Measurements from ENCODE around the gene MEA1. TPM values are rescaled to one million over a fixed set of nuclear protein-coding genes. Genes with fewer than 3 reads are reported as not detected.
A peak's percentile ranks its signal among the peaks of the same experiment; 100 is the strongest.
"Not testable (repeated sequence)": the region's sequence is repeated elsewhere in the genome, so short reads cannot be mapped to it uniquely, and the experiment has no call there.

The MEA1 gene
- 91.0 and 91.3 TPM in 2 replicates for total RNA-seq (2014; rRNA removed; shearing (Covaris generic))

DNA sequence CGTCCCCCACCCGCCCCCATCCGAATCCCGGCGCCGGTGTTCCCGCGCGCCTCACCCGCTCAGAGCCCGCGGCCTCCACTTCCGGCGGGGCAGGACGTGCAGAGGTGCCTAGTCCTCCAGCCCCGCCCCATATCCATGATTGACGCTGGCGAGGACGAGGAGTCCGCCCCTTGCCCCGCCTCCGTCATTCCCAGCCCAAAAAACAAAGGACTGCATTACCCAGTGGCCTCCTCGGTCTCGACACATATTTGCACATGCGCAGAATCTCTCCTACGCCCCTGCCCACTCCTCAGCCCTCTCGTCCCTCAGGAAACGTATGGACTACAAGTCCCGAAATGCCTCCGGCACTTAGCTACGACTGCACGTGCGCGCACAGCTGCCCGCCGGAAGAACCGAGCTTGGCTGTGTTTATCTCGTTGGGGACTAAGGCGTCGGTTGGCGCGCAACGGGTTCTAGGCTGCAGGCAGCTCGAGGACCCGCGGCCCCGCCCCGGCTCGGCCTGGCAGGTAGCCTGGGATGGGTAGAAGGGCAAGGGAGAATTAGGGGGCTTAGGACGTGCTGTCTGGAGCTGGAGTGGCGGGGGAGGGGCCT is at the start of gene MEA1, which contains the start of gene KLHDC3:
TSS of gene MEA1 (minus strand) at position 104 of the 591 bp plus-strand sequence. CDS start 133 bp downstream, outside the sequence.
TSS of gene KLHDC3 (plus strand) at position 407 of the 591 bp plus-strand sequence. CDS start 2,944 bp downstream, outside the sequence.
- peak; percentile 98 for DNase-seq (ENCODE audit: low spot score)

- no peak for DNase-seq (ENCODE audit: low spot score)
Measured at GRCh38 chr6:43062818-43063217, 49.1 kb upstream of the MEA1 start.

DNA sequence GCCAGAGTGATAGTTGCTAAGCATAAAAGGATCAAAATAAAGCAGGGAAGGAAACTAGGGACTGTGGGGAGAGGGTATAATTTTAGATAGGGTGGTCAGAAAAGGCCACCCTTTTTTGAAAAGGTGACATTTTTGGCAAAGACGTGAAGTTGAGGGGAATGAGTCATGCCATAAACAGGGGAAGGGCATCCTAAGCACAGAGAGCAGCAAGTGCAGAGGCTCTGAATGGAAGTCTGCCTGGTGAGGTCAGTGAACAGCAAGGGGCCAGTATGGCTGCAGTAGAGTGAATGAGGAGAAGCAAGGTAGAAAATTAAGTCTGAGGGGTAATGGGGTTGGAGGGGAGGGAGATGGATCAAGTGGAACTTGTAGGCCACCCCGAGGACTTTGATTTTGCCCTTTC is 48.1 kb upstream of the MEA1 start:
- DNase-seq (ENCODE audit: low spot score), result no peak

- no peak for DNase-seq (ENCODE audit: low spot score)
Measured at GRCh38 chr6:43060755-43061633, 47.2 kb upstream of the MEA1 start.

- peak; percentile 79 for DNase-seq (ENCODE audit: low spot score)
Measured at GRCh38 chr6:43060034-43060754, 46.4 kb upstream of the MEA1 start.

DNA sequence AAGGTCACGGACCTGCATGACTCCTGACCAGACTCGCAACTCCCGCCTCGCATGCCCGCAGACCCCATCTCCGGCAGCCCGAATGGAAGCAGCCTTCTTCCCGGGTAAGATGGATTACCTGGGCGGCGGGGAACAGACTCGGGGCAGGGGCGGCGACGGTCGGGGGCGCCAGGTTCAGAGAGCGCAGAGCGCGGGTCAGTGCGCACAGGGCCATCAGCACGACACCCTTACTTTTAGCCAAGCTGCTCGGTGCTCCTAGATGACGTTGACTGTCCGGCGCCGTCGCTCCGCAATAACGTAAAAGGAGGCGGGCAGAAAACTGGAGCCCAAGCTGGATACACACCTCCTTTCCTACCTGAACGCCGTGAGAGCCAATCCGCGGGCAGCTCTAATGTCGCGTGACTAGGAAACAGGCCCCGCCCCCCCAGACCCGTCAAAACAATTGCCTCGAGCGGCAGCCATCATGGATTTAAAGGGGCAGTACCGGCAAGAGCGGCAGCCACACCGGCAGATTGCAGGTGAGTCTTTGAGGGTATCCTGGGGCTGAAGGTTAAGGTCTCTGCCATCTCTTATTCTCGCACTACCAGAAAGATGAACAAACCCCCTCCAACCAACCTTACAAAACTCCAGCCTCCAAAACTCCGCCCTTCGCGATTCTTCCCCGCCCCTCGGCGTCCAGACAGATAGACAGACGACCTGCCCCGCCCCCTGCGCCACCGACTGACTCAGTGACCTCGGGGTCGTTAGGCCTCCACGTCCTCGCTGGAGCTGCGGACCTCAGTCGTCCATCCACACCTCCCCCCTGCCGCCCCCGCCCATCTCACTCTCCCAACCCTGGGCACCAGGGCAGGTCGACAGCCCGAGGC is 45.7 kb upstream of the MEA1 start, which contains the start of the genes KLC4 and MRPL2:
TSS of gene KLC4 (plus strand) at position 464 of the 866 bp plus-strand sequence. CDS start 1,705 bp downstream, outside the sequence.
TSS of gene MRPL2 (minus strand) at position 267 of the 866 bp plus-strand sequence. CDS start at position 214, 53 bp downstream.
- peak; percentile 99 for DNase-seq (ENCODE audit: low spot score)

- no peak for DNase-seq (ENCODE audit: low spot score)
Measured at GRCh38 chr6:43058531-43058930, 44.8 kb upstream of the MEA1 start.

DNA sequence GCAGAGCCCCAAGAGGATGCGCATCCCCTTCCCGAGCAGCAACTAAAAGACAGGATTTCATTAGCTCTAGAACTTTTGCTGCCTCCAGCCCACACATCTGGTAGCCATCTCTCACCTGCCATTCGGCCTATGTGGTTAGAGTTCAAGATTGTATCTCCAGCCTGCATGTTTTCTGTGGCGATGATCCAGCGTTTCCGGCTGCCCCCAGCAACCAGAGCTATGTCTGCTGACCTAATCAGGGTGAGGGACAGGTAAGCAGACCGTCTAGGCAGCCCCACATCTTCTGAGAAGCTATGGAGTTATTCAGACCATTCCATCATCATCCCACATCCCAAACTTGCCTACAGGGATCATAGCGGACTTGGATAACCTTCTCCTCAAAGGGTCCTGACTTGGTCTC is 42.2 kb upstream of the MEA1 start:
- no peak for DNase-seq (ENCODE audit: low spot score)

GRCh38 chr6:43054206-43054943 is 40.6 kb upstream of the MEA1 start:
- no peak for DNase-seq (ENCODE audit: low spot score)

- DNase-seq (ENCODE audit: low spot score), result peak; percentile 96
Measured at GRCh38 chr6:43053545-43054205, 39.9 kb upstream of the MEA1 start, which contains the start of gene CUL7. Gene CUL7, minus strand, starts transcription at chr6:43053851. Its CDS starts 1,063 bp downstream, at chr6:43052788.

DNA sequence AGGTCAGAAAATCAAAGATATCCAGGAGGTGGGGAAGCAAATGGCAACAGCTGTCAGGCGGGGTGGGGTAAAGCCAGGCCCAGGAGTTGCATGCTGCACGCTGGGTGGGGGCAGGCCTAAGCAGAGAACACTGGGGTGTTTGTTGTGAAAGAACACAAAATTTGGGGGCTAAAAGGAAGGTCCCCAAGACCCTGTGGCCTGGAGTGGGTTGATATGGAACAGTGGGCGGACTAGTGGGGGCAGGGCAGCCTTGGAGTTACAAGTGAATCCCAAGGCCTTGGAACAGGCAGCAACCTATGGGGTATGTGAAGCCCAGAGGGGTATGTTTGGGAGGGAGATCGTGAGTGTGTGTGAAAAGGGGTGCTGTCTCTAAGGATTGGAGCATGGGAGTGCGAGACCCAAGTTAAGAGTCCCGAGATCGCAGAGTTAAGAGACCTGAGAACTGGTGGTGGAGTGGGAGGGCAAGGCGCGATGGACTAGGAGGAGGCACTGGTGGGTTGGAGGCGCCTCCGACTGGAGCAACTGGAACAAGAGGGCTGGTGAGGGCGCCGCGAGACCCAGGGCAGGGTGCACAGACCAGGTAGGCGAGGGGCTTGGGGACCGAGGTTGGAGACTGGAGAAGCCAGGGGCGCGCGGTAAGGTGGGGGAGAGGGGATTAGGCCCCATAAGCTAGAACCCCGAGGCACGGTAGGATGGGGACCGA is 39.2 kb upstream of the MEA1 start:
- peak; percentile 27 for DNase-seq (ENCODE audit: low spot score)

DNA sequence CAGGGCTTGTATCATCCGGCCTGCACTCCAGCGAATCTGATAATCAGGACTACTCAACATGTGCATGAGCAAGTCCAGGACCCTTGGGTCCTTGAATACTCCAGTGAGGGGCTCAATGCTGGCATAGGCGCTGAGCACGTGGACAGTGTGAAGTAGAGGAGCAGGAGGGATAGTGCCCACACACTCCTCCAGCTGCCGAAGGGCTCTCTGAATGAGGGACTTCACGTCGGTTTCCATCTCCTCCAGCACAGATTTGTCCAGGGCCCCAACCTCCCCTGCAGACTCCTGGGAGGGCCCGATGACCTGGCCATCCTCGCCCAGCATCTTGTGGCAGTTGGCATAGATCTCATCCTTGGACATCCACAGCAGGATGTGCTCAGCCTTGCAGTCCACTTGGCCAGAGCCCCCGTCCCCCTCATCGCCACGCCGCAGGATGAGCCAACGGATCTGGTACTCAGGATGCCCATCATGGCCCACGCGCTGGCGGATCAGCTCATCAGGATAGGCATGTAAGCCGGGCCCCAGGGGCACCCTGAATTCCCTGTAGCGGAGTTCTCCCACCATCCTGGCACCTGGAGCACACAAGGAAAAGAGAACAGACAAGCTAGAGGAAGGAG is 38.6 kb upstream of the MEA1 start:
- no peak for DNase-seq (ENCODE audit: low spot score)

DNA sequence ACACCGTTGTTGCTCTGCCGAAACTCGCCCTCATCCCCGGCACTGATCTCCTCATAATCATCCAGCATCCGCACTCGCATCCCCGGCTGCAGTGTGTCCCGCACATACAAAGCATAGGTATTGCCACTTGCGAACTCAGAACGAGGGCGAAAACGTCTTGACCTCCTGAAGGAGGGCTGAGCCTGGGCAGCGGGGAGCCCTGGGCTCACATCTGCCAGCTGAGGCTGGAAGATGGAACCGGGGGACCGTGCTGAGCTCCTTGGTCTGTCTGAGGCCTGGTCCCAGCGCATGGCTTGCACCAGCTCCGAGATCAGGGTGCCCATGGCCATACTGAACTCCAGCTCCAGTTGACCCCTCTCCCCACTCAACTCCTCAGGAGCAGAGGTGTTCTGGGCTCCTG is 37.2 kb upstream of the MEA1 start:
- DNase-seq (ENCODE audit: low spot score), result no peak

GRCh38 chr6:43047998-43048397 is 34.3 kb upstream of the MEA1 start:
- no peak for DNase-seq (ENCODE audit: low spot score)

- no peak for DNase-seq (ENCODE audit: low spot score)
Measured at GRCh38 chr6:43045371-43045930, 31.7 kb upstream of the MEA1 start.

DNA sequence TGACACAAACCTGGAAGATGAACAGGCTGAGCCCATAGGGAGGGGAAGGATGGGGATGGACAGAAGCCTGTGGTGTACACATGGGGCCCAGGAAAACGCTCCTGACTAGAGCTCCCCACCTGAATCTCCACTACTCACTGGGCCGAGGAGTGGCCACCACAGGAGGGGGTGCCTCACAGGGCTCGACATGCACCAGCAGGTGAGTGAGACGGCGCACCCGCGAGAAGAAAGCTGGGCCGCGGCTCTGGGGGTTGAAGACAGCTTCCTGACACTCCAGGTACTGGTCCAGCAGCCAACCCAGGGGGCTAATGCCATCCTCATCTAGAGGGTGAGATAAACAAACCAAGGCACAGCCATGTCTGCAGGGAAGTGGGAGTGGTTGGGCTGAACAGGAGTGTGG is 29.6 kb upstream of the MEA1 start:
- no peak for DNase-seq (ENCODE audit: low spot score)

DNA sequence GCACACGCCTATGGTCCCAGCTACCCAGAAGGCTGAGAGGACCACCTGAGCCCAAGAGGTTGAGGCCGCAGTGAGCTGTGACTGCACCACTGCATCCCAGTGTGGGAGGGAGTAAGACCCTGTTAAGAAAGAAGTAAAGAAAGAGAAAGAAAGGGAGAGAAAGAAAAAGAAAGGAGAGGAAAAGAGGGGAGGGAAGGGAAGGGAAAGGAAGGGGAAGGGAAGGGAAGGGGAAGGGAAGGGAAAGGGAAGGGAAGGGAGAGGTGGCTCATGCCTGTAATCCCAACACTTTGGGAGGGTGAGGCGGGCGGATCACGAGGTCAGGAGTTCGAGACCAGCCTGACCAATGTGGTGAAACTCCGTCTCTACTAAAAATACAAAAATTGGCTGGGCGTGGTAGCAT is 27.7 kb upstream of the MEA1 start:
- not testable (repeated sequence) for DNase-seq (ENCODE audit: low spot score)

Measured in HT-29 (cell line).